ENCODE results near the gene FEM1A.
"Not testable (repeated sequence)": the region's sequence is repeated elsewhere in the genome, so short reads cannot be mapped to it uniquely, and the experiment has no call there.

FEM1A gene, protein sequence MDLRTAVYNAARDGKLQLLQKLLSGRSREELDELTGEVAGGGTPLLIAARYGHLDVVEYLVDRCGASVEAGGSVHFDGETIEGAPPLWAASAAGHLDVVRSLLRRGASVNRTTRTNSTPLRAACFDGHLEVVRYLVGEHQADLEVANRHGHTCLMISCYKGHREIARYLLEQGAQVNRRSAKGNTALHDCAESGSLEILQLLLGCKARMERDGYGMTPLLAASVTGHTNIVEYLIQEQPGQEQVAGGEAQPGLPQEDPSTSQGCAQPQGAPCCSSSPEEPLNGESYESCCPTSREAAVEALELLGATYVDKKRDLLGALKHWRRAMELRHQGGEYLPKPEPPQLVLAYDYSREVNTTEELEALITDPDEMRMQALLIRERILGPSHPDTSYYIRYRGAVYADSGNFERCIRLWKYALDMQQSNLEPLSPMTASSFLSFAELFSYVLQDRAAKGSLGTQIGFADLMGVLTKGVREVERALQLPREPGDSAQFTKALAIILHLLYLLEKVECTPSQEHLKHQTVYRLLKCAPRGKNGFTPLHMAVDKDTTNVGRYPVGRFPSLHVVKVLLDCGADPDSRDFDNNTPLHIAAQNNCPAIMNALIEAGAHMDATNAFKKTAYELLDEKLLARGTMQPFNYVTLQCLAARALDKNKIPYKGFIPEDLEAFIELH

DNA sequence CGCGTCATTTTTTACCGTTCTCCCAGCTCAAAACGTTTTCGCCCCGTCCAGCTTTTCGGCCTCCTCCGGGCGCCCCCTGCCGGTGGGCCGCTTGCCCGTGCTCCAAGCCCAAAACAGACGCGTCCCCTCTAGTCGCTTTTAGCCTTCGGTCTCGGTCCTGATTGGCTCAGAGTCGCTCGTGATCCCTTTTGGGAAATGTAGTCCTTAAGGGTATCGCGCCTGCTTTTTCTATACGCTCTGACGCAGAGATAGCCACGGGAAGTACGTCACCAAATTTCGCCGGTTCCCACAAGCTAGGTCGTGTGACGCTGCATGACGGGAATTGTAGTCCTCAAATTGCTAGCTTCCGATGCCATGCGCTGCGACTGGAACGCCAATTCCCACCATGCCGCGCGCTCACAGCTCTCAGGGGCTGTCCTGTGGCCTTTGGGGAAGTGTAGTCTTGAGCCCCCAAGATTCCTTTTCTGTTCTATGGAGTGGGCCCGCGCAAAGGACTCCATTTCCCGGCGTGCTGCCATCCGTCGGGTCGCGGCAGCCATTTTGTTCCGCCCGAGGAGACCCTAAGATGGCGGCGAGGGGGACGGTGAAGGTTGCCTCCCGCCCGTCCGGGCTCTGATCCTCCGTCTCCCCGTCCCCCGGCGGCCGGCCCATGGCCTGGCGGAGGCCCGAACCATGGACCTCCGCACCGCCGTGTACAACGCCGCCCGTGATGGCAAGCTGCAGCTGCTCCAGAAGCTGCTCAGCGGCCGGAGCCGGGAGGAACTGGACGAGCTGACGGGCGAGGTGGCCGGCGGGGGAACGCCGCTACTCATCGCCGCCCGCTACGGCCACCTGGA is at the start of gene FEM1A:
Gene FEM1A, plus strand, starts transcription at position 552 of the 836 bp plus-strand sequence. Its CDS starts 121 bp downstream, at position 673.
- peak; percentile 97 for DNase-seq (ENCODE audit: low read depth in 2 of 2)

DNA sequence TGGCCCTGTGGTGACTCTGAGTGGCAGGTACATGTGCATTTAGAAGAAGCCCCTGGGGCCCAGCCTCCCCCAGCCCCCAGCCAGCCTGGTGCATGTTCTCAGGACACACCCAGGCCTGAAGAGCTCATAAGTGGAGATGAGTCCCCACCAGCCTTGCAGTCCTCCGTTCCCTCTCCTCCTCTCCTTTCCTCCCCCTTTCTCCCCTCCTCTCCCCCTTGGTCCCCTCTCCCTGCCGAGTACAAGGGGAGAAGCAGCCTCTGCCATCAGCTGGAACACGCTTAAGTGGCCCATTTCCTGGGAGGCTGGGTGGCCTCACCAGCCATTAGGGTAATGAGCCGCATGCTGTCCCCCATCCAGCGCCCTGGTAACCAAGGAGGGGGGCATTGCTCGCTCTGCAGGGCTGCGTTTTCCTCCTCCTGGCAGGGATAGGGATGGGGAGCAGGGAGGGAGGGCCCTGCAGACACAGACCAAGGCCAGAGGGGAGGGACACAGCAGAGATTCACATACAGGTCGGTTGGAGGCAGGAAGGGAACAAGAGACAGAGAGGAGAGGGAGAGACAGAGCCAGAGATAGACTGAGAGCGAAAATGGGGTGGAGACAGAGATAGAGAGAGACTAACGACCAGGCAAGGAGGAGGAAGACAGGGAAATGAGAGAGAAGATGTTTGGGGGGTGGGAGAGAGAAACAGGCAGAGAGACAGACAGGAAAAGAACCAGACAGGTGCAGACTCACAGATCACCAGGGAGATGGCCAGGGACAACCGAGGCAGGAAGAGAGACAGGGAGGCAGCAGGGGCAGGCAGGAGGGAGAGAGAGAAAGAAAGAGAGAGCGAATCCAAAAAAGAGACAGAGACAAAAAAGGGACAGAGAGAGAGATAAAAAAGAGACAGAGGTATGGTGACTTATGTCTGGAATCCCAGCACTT is 48.5 kb upstream of the FEM1A start:
- DNase-seq (ENCODE audit: low read depth in 2 of 2), result no peak

DNA sequence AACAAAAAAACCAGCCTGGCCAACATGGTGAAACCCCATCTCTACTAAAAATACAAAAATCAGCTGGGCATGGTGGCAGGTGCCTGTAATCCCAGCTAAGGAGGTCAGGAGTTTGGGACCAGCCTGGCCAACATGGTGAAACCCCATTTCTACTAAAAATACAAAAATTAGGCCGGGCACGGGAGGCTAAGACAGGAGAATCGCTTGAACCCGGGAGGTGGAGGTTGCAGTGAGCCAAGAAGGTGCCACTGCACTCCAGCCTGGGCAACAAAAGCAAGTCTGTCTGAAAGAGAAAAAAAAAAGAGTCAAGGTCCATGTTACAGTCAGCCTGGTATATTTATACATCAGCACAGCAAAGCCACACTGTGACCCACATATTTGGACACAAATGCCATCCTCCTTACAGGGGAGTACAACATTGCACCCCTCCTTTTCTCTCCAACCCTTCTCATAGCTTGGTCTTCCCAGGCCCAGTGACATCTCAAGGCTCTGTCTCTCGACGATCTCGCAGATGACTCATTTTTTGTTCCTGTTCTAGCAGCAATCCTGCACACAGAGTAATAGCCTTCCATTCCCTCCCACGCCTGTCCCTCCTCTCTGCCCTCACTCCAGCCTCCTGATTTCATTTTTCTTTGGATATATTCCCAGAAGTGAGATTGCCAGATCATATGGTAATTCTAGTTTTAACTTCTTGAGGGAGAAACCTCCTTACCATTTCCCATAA is 46.9 kb upstream of the FEM1A start:
- DNase-seq (ENCODE audit: low read depth in 2 of 2), result no peak

DNA sequence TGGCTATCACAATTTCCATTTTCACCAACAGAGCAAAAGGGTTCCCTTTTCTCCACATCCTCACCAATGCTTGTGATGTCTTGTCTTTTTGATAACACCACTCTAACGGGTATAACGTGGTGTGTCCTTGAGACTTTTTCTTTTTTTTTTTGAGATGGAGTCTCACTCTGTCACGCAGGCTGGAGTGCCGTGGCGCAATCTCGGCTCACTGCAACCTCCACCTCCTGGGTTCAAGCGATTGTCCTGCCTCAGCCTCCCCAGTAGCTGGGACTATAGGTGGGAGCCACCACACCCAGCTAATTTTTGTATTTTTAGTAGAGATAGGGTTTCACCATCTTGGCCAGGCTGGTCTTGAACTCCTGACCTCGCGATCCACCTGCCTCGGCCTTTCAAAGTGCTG is 46.4 kb upstream of the FEM1A start:
- DNase-seq (ENCODE audit: low read depth in 2 of 2), result not testable (repeated sequence)

DNA sequence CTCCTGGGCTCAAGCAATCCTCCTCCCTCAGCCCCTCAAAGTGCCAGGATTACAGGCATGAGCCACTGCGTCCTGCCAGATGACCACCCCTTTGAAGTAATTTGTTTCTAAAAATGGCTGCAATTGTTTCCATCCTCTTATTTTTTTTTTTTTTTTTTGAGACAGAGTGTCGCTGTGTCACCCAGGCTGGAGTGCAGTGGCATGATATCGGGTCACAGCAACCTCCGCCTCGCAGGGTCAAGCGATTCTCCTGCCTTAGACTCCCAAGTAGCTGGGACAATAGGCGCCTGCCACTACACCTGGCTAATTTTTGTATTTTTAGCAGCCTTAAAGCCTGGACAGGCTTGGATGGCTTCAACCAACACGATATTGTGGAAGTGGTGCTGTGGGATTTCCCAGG is 45.5 kb upstream of the FEM1A start:
- no peak for DNase-seq (ENCODE audit: low read depth in 2 of 2)

DNA sequence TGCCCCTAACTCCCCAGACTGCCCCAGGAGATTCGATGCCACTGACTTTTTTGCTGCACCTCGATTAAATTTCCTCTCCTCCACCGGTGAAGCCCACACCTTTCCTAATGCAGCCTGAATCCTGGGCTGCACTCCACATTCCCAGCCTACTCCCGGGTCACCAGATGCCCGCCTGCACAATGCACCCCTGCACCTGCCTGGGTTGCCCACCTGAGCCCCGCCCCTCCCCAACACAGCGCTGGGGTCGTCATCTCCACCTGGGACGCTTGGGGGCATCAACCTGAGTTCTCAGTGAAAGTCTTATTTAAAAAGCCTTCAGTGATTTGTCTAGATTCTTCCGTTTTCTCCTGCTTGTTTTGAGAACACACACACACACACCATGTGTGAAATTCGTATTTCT is 43.3 kb upstream of the FEM1A start:
- DNase-seq (ENCODE audit: low read depth in 2 of 2), result no peak

DNA sequence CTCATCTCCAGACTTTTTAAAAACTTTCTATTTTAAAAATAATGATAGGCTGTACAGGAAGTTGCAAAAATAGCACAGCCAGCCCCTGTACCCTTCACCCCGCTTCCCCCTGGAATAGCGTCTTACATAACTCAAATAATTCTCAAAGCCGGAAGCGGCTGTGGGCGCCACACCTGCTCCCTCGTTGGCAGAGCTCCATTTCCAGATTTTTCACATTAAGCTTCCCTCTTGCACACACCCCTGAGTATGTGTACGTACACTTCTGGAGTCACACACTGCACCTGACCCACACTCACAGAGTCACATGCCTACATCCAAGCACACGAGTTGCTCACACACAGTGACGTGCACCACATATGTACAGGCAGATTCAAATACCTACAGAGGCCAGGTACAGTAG is 42.9 kb upstream of the FEM1A start:
- DNase-seq (ENCODE audit: low read depth in 2 of 2), result no peak

DNA sequence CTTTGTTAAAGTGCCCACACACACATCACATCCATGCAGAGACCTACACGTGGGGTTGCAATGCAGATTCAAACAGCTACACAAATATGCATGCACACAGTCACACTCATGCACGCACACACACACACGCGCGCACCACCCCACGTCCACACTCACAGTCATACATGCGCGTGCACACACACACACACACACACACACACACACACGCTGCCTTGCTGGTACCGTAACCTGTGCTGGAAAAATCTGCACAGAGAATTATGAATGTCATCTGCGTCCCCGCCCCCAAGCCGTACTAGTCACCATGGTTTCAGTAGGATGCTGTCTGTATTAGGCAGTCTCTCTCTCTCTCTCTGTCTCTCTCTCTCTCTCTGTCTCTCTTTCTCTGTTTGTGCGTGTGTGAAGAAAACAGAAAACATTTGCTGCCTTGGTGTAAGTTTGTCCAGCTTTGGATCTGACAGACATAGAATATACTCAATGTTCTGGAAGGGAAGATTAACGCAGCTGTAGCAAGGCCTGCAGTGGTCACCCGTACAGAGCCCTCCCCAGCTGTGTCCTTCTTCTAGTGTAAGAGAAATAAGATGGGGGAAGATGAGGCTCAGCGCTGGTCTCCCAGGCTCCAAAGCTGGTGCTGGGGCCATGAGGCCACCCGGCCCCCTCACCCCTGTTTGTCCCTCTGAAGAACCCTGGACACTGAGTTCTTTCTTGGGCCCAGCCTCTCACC is 41.5 kb upstream of the FEM1A start:
- DNase-seq (ENCODE audit: low read depth in 2 of 2), result no peak

DNA sequence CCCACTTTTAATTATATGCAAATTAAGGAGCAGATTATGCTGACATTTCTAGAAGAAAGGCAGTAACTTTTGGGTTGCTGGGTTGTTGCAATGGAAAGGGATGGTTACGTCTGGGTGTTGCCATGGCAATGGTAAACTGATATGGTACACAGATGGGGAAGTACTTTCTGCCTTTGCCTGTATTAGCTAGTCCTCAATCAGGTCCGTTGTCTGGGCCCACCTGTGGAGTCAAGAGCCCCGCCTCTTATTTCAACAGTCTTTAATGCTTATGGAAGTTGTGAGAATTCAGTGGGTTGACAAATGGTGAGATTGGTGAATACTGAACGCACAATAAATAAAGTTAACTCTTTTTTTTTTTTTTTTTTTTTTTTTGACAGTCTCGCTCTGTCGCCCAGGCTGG is 37.3 kb upstream of the FEM1A start:
- DNase-seq (ENCODE audit: low read depth in 2 of 2), result no peak

DNA sequence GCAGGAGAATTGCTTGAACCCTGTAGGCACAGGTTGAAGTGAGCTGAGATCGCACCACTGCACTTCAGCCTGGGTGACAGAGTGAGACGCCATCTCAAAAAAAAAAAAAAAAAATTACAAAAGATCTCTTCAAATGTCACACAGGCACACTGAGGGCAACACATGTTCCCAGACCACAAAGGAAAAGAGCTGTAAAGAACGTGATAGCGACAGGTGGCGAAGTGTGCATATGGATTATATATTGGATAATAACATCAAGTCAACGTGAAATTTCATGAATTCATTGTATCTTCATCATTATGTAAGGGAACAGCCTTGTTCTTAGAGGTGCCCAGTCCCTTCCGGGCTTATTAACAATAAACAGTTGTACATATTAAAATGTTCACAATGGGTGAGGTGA is 36.1 kb upstream of the FEM1A start:
- DNase-seq (ENCODE audit: low read depth in 2 of 2), result no peak

DNA sequence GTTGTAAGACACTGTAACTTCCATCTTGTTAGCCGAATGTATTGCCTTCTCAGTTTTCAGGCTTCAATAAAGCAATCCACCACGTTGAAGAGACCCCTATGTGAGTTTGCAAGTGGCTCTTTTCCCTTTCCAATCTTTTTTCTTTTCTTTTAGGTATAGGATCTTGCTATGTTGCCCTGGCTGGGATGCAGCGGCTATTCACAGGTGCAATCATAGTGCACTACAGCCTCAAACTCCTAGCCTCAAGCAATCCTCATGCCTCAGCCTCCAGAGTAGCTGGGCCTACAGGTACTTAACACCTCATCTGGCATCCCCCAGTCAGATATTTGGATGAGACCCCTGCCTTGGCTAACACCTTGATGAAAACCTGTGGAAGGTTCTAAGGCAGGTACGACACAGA is 33.5 kb upstream of the FEM1A start:
- DNase-seq (ENCODE audit: low read depth in 2 of 2), result no peak

DNA sequence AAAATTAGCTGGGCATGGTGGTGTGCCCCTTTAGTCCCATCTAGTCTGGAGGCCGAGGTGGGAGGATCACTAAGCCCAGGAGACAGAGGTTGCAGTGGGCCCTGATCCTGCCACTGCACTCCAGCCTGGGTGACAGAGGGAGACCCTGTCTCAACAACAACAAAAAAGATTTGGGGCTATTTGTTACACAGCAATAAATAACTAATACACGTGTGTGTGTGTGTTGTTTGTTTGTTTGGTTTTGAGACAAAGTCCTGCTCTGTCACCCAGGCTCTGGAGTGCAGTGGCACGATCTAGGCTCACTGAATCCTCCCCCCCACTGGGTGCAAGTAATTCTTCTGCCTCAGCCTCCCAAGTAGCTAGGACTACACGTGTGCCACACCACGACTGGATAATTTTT is 32.9 kb upstream of the FEM1A start:
- DNase-seq (ENCODE audit: low read depth in 2 of 2), result no peak

DNA sequence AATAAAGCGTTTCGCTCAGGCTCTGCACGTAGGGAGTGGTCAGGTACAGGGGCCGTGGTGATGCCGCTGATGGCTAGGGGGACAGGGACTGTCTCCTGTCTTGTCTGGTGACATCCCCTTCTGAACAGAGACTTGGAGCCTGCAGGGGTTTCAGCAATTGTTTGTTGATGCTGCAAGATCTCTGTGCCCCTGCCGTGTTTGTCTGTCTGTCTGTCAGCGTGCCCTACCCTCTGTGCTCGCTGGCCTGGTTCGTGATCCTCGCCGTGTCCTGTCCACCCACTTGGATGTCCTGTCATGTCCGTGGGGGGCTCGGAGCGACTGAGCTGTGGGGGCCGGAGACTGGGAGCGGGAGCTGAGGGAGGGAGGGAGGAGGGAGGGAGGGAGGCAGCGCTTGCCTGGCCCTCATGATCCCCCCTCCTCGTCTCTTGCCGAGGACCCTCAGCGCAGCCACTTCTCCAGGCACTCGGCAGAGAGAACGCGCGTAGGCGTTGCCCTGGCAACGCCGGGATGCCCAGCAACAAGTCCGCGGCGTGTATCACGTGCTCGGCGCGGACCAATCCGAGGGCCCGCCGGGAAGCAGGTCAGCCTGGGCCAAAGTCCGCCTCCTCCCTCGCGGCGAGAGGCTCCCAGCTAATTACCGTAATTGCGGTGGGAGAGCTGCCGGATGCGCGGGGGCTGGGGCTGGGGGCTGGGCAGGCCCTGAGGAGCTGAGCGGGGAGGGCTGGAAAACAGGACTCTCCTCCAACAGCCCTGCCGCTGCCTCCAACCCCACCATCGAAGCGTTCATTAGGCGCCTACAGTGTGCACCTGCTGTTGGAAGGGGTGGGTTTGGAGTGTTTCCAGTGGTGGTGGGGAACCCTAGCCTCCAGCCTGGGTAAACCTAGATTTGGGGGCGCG is 31.9 kb upstream of the FEM1A start:
- DNase-seq (ENCODE audit: low read depth in 2 of 2), result peak in 1 of 2 donors; percentile 14

DNA sequence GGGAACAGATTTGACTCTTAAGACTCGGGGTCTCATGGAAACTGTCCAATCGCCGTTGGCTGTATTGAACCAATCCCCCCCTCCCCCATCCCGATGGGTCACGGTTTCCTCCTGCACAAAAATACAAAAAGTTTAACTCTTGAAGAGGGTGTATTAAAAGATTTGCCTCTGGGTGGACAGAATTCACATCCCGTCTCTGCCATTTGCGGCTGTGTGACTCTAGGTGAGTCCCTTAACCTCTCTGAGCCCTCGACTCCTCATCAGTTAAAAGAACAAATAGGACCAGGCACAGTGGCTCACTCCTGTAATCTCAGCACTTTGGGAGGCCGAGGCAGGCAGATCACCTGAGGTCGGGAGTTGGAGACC is 31.3 kb upstream of the FEM1A start:
- no peak for DNase-seq (ENCODE audit: low read depth in 2 of 2)

DNA sequence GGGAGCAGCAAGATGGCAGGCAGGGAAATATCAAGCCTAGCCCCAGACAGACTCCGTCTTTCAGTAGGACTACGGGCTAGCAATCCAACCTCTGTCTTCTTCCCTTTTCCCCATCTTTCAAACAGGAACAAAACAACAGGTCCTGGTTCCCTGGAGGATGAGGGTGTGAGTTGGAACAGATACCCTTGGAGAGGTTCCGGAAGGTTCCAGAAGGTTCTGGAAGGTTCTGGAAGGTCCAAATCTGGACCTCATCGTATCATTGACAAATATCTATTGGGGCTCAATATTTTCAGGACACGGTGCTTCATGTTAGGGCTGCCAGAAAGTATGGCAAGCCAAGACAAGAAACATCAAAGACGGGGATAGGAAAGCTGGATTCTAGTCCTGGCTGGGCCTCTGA is 28.5 kb upstream of the FEM1A start:
- no peak for DNase-seq (ENCODE audit: low read depth in 2 of 2)

DNA sequence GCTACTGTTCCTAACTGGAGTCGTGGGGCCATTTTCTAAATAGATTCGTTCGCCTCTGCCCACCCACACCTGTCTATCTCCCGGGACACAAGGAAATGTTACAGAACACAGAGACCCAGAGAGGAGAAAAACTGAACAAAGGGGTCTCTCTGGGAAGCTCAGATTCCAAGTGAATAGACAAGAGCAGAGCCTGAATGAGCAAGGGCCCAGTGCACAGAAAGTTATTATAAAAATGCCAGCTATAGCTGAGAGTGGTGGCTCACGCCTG is 27.2 kb upstream of the FEM1A start:
- no peak for DNase-seq (ENCODE audit: low read depth in 2 of 2)

DNA sequence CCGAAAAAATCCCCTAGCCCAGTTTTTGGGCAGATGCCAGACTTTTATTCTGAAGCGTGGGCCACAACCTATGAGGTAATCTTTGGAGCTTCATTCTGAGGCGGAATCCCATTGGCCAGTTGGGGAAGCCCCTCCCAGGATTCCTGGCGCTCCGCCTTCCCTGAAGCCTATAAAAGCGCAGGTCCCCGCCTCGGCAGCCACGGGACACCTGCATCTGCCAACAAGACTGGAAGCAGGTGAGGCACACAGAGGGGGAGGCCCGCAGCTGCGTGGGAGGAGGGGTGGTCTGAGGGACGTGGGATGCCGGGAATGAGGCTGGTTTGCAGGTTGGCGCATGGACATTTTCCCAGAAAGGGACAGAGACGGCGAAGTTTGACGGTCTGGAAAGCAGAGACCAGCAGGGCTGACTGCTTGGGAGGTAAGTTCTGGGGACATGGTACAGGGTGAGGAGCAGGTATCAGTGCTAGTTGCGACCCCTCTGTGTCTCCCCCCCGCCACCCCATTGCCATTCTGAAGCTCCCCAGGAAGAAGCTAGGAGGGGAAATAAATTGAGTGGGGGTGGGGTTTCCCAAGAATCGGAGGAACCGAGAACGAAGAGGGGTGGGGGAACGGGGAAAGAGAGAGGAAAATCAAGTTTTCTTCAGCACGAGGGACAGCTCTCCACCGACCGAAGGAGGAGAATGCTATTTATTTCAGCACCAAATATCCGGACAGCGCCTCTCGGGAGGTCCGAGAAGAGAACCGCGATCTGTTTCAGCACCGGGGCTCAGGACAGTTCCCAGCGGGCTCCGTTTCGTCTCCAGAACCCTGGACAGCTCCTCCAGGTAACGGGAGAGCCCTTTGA is 22.4 kb upstream of the FEM1A start:
- DNase-seq (ENCODE audit: low read depth in 2 of 2), result peak; percentile 42 to 51

DNA sequence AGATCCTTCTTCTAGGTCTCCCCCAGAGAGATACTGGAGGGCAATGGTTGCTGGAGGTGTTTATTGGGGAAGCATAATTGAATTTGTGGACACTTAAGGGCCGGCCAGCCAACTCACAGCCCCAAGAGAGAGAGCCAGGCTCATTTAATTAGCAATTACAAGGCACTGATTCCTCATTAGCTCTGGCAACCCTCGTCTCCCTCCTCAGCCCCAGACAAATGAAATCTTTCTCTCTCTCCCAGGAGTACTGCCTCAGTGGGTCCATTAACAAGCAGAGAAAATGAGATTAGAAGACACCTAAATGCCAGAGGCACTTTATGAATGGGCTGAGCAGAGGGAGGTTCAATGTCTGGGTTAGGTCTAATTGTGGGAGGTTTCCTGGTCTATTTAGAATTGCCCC is 19.0 kb upstream of the FEM1A start:
- no peak for DNase-seq (ENCODE audit: low read depth in 2 of 2)

Data from stimulated activated CD4-positive, alpha-beta T cell treated with anti-CD3 and anti-CD28 coated beads, Interleukin-1b, Interleukin-23, amount 100 ng/mL, for 1 hour (primary cell).